ENCODE measurements around the gene STPG3. TPM values are rescaled to one million over a fixed set of nuclear protein-coding genes. Genes with fewer than 3 reads are reported as not detected.

The STPG3 gene
- total and polyA plus RNA-seq, 2 of the 13 experiments (the other 11 are each of a cell fraction or from before 2014, with no cell fraction given): not detected

DNA sequence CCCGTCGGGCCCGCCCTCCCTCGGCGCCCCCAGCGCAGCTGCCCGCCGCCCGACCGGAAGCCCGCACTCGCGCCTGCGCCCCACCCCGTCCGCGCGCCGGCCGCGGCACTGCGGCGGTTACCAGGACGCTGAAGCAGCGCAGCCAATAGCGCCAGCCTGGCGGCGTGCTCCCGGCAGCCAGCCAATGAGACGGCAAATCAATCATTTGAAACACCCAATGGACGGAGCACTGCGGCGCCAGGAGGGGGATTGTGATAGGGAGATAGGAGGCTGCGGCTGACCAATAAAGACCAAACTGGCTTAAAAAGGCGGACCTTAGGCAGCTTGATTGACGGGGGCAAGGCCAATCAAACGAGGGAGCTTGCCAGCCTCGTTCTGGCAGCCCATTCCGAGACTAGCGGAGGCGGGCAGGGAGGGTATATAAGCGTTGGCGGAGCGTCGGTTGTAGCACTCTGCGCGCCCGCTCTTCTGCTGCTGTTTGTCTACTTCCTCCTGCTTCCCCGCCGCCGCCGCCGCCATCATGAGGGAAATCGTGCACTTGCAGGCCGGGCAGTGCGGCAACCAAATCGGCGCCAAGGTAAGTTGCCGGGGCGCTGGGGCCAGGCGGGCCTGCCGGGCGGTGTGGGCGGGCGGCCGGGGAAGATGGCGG, 10.1 kb upstream of the STPG3 start, which contains the start of gene TUBB4B (continued):
- TF ChIP-seq, protein P1, sequence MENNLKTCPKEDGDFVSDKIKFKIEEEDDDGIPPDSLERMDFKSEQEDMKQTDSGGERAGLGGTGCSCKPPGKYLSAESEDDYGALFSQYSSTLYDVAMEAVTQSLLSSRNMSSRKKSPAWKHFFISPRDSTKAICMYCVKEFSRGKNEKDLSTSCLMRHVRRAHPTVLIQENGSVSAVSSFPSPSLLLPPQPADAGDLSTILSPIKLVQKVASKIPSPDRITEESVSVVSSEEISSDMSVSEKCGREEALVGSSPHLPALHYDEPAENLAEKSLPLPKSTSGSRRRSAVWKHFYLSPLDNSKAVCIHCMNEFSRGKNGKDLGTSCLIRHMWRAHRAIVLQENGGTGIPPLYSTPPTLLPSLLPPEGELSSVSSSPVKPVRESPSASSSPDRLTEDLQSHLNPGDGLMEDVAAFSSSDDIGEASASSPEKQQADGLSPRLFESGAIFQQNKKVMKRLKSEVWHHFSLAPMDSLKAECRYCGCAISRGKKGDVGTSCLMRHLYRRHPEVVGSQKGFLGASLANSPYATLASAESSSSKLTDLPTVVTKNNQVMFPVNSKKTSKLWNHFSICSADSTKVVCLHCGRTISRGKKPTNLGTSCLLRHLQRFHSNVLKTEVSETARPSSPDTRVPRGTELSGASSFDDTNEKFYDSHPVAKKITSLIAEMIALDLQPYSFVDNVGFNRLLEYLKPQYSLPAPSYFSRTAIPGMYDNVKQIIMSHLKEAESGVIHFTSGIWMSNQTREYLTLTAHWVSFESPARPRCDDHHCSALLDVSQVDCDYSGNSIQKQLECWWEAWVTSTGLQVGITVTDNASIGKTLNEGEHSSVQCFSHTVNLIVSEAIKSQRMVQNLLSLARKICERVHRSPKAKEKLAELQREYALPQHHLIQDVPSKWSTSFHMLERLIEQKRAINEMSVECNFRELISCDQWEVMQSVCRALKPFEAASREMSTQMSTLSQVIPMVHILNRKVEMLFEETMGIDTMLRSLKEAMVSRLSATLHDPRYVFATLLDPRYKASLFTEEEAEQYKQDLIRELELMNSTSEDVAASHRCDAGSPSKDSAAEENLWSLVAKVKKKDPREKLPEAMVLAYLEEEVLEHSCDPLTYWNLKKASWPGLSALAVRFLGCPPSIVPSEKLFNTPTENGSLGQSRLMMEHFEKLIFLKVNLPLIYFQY (CRISPR knock-in tag; IDR thresholded peaks at IDR 0.05; ENCODE audit: borderline replicate concordance): no peak; the same call in 1 of the 2 replicates
- TF ChIP-seq ETV5 (CRISPR knock-in tag; IDR thresholded peaks at IDR 0.05; ENCODE audit: borderline replicate concordance) (peak; percentile 31; the same call in 1 of the 2 replicates), RBAK (CRISPR knock-in tag; IDR thresholded peaks at IDR 0.05) (no peak), ZNF615 (CRISPR knock-in tag; IDR thresholded peaks at IDR 0.05; ENCODE audit: borderline replicate concordance) (no peak), ZBTB39 (CRISPR knock-in tag; IDR thresholded peaks at IDR 0.05) (no peak), ZNF816 (CRISPR knock-in tag; IDR thresholded peaks at IDR 0.05; ENCODE audit: borderline replicate concordance) (no peak), ZKSCAN1 (IDR thresholded peaks at IDR 0.05; ENCODE audit: low read length) (no peak; the same call in 1 of the 2 replicates), ZBTB4 (CRISPR knock-in tag; IDR thresholded peaks at IDR 0.05; ENCODE audit: borderline replicate concordance) (no peak), HOXA5 (CRISPR knock-in tag; IDR thresholded peaks at IDR 0.05) (peak; percentile 48), POLR2AphosphoS5 (IDR thresholded peaks at IDR 0.05; ENCODE audit: low read depth, low read length) (peak; percentile 99), ZBTB49 (CRISPR knock-in tag; IDR thresholded peaks at IDR 0.05; ENCODE audit: borderline replicate concordance) (peak; percentile 84; the same call in 1 of the 2 replicates), GTF3A (CRISPR knock-in tag; conservative IDR thresholded peaks at IDR 0.05) (no peak), NFE2L2 (IDR thresholded peaks at IDR 0.05; ENCODE audit: low read length) (no peak), EP300 (IDR thresholded peaks at IDR 0.05; ENCODE audit: low read depth in 2 of 2, low read length in 2 of 2) (no peak), EP300 (CRISPR knock-in tag; IDR thresholded peaks at IDR 0.05; ENCODE audit: borderline replicate concordance) (peak; percentile 48; the same call in 1 of the 2 replicates)

All from HepG2 (cell line).